Stimulated activated CD8-positive, alpha-beta memory T cell treated with anti-CD3 and anti-CD28 coated beads, Interleukin-2, amount 100 ng/mL, for 1 hour (primary cell): Measurements from ENCODE around the gene FAM120B.
A peak's percentile ranks its signal among the peaks of the same experiment; 100 is the strongest.

Experiments used
- DNase-seq, 2 donors: peaks; one replicate each; pipeline ENCODE4 v3.0.0-alpha.2; 2020; ENCODE audit warnings: low read depth in 2 of 2

FAM120B gene

GRCh38 chr6:170286246-170286933 is 20.2 kb upstream of the FAM120B start:
- no peak for DNase-seq

GRCh38 chr6:170286934-170287265 is 19.7 kb upstream of the FAM120B start:
- no peak for DNase-seq

- no peak for DNase-seq
These were observed 19.1 kb upstream of the FAM120B start for GRCh38 chr6:170287371-170287876.

DNA sequence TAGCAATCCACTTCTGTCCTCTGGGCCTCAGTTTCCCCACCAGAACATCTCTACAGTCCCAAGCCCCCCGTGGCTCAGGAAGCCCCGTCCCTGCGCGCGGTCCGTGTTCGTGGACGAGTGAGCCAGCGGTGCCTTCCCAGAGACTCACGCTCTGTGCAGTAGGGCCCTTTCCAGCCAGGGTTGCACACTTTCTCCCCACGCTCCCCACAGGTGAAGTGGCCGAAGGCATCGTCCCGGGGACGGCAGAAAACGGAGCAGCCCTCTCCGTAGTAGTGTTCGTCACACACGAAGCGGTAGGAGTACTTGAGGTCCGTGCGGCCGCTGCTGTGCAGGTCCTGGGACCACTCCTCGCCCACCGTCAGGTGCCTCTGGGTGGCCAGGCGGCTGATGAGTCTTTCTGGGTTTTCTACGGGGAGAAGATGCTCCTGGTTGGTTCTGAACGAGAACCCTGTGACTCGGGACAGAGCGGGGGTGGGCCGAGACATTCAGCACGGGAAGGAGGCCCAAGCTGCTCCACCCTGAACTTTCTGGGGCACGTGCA is 18.4 kb upstream of the FAM120B start:
- DNase-seq: no peak

- no peak for DNase-seq
These were observed 17.7 kb upstream of the FAM120B start for GRCh38 chr6:170288852-170289179.

DNA sequence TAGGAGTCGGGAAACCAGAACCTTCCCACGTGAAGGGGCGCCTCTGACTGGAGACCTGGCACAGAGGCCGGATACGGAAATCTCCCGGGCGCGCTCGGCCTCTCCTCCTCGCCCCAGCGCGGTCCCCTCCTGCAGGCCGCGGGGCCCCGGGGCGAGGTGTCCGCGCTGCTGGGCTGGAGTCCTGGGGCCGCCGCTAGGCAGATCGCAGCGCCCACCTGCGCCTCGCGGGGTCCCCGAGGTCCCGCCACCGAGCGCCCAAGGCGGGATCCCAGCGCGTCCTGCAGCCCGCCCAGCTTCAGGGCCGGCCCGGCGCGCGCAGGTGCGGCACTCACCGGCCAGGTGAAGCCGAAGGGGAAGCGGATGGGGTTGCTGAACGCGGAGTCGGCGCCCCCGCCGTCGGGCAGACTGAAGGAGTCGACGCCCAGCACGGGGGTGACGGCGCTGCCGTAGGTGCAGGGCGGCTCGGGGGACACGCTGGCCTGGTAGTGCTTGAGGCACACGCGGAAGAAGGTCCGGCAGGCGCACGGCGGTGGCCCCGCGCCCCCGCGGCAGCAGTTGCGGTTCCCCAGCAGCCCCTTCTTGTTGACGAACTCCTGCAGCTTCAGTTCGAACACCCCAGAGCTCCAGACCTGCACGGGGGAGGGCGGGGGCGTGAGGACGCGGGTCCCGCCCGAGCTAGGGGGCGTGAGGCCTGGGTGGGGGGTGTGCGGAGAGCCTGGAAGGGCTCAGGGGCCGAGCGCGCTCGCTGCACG is 17.2 kb upstream of the FAM120B start:
- no peak for DNase-seq

DNA sequence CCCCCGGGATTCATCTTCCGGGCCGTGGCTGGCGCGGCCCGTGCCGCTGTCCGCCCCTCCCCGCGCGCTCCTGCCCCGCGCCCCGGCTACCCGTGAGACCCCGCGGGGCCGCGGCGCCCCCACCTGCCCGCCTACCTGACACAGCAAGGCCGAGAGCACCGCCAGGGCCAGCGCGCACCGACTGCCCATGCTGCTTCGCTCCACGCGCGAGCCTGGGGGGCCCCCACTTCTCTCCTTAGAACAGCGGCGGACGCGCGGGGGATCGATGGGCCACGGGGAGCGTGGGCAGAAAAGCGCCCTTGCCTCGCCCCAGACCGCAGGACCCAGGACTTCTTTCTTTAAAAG is 16.6 kb upstream of the FAM120B start:
- no peak for DNase-seq

- DNase-seq: no peak
These were observed 16.0 kb upstream of the FAM120B start, which contains the start of gene DLL1 for GRCh38 chr6:170290296-170291128. Gene DLL1, minus strand, starts transcription at chr6:170291078. Its CDS starts 939 bp downstream, at chr6:170290139.

GRCh38 chr6:170291271-170292110 is 15.1 kb upstream of the FAM120B start:
- peak in 1 of 2 donors; percentile 31 for DNase-seq

DNA sequence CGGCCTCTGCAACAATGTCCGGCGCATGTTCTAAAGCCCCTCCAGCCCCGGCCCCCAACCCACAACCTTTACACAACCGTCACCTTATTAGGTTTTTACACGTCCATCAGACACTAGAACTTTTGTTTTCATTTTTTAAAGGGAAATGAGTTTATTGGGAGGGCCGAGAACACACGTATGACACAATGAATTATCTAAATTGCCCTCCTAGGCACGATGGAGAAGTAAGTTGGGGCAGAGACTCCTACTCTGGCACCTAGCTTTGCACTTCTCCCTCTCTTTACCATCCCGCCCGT is 14.5 kb upstream of the FAM120B start:
- DNase-seq: no peak

DNA sequence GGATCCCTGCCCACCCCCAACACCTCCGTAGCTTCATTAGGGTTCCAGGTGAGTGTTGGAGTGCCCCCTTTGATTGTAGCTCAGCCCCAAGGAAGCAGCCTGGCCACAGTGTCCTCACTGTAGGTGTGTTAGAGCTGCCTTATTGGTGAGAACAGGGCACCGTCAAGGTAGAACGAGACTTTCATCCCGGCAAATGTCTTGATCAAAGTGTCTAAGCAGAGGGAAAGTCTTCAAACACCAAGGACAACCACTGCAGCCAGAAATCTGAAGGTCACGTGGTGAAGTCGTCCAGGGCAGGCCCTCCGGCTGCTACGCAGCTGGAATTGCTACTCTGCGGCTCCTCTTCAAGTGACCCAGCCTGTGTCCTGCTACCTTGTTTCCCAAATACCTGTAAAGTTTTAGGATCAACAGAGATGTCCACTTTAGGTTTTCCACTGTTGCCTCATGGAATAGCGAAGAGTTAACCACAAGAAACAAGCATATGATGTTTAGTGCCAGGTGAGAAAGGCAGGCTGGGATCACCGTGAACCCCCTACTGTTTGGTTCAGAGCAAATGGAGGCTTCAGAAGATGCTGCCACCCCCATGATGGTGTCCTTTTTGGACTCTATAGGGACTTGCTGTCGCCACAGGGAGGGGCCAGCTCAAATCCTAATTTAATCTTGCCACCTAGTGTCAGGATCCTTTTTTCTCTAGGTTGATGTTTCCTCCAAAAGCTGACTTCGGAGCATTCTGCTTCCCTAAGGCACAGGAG is 14.0 kb upstream of the FAM120B start:
- no peak for DNase-seq

DNA sequence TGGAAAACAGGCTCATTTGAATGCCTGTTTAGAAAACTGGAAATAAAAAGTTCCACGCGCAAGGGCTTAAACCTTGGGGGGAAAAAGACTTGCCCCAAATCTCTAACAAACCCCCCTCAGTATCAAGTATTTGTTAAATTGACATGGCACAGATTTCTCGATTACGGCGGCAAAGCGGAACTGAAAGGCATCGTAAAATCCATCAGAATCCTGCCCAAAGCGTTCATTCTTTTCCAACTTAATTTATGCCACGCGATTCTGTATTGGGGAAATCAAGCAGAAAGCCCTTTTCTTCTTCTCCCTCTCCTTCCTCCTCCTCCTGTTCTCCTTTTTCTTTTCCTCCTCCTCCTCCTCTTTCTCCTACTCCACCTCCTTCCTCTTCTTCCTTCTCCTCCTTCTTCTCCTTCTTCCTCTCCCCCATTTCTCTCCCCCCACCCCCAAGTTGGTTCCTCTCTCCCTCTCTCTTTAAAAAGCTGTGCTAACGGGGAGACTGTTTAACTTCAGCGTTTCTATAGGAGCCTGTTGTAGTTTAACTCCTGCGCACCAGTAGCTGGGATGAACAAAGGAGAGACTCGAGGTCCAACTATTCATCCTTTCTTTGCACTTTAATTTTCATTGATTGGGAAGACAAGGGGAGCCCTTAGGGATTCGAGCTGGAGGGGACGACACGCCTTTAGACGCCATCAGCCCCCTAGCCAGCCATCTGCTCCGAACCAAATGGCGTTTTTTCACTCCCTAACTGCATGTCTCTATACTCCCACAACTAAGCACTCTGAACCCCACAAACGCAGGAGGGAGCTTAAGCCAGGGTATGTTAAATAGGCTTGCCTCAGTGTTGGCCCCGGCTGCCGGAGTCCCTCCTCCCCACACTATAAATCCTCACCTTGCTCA is 13.0 kb upstream of the FAM120B start:
- no peak for DNase-seq

- DNase-seq: no peak
These were observed 12.2 kb upstream of the FAM120B start for GRCh38 chr6:170294298-170294730.

DNA sequence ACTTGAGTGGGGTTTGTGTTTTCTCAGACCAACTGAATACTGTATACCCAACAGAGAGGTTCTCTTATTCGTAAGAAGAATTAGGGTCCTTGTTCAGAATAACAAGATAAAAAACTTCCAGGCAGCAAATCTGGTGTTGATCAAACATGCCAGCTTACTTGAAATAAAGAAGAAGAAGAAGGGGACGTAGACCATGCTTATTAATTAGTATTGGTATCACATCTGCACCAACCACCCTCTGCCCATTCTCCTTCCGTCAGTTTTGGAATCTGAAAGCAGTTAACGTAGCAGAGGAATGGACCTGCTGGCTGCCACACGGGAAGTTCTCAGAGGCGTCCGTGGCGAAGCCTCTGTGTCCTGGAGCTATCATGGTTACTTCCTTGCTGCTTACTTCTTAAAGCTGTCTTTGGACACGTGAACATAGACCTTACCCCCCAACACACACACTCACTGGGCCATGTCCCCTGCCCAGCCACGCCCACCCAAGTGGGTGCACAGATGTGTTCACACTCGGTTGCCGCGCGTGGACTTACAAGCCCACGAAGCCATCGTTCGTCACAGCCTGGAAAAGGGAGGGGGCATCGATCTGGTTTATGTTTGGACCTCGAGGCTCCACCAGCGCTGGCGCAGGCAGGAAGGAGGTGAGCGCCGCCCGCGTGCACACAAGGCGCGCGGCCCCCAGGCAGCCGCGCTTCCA is 11.6 kb upstream of the FAM120B start:
- DNase-seq: no peak

DNA sequence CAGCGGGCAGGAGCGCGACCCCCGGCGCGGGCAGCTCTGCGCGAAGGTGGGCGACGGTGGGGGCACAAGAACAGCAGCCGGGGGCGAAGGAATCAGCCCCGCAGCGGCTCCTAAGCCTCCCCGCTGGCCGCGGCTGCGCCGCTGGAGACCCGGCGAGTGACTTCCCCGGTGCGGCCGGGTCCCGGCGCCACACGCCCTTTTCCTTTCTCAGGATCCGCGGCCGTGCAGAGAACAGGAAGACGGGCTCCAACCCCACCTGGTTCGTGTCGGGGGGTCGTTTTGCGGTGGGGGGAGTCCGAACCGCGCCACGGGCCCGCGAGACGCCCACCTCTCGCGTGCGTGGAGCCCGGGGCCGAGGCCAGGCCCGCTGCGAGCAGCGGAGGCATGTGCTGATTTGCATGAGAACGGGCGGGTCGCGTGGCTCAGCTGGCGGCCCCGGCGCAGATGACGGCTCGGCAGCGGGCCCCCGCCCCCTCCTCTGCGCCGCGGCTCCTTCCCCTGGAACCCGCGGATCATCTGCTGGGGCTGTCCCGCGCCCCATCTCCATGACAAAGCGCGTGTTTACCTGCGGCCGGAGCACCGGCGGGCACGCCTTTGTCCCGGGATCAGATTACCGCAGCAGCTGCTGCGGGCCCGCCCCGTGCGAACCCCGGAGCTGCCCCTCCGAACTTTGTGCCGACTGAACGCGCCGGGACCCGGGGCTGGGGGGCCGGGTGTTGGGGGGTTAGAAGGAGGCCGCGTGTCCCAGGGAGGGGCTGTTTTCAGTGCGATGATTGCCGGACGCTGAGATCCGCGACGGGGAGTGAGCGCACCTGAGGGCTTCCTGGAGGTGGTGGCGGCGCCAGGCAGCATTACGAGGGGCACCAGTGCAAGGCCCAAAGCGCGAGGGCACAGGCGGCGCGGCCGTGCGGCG is 10.8 kb upstream of the FAM120B start:
- no peak for DNase-seq

- no peak for DNase-seq
These were observed 10.2 kb upstream of the FAM120B start for GRCh38 chr6:170296423-170296745.

- DNase-seq: no peak
These were observed 9.6 kb upstream of the FAM120B start for GRCh38 chr6:170296746-170297575.
